Left colon (tissue), 2 donors: ENCODE results near the gene SMS. TPM values are rescaled to one million over a fixed set of nuclear protein-coding genes. Genes with fewer than 3 reads are reported as not detected.

ENCODE experiments used
- ATAC-seq: fragments of 200-7000 bp; cut with Tn5 transposase; one replicate; pipeline ENCODE4 v1.9.1; 2020; ENCODE audit warnings: mild to moderate bottlenecking, moderate library complexity
- DNase-seq, 2 donors: peaks; one replicate each; pipeline ENCODE4 v3.0.0-alpha.2; 2020
- intact Hi-C, 2 donors: fragments of 100-400 bp; cut with DNase I in 1 of 2; cut with micrococcal nuclease in 1 of 2; formaldehyde crosslinking; loops; one replicate each; pipeline versions ENCODE4 v1.11.2 to v1.14.0; 2022; cut with DNase I, micrococcal nuclease
- total RNA-seq, 2 donors: library from RNA; stranded (reverse); fragmentation: NEBNext Ultra II Directional; extraction: Animal tissue kit (Norgen Biotek cat#: 25700); gene quantifications; one replicate each; pipeline ENCODE4 v1.2.1, GENCODE V29; 2021
- donor health status: DM: no; HTN: no; CAD: no.
- donor health status: DM: yes; HTN: yes; CAD: no.

SMS gene
- total RNA-seq, 2 donors from 2014 or later: 55.4 to 56.3 TPM

DNA sequence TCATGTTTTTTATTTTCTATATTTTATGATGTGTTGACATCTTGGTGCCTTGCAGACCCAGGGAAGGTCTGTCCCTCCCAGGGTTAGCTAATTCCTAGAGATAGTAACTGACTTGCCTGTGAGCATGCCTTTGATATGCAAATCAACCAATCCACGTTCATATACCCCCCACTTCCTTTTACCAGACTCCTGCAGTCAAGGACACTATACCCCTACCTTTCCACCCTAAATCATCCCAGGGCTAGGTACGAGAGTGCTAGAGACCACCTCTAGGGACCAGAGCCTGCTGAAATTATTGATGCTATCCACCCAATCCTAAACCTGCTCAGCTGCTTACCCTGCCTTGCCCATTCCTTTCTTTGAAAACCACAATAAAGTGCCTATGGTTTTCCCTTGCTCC, 84.1 kb downstream of the SMS start:
- intact Hi-C loops: no loop called here
- DNase-seq (no peak), ATAC-seq (no peak)

DNA sequence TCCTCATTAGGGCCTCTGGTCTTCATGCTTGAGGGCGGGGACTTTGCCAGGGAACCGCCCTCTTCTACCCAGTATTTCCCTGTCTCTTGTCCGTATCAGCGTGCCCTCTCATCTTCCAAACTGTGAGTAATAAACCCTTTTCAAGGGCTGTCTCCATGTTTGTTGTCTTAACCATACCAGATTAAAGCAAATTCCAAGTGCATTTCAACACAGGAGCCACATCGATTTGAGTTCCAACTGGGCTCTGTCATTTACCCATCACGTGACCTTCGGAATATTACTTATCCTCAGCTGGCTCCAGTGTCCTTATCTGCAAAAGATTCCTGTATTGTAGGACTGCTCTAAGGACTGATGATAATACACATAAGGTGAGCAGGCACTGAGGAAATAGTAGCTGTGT, 85.2 kb downstream of the SMS start:
- ATAC-seq (no peak), DNase-seq (no peak)
- intact Hi-C loops: no loop called here

DNA sequence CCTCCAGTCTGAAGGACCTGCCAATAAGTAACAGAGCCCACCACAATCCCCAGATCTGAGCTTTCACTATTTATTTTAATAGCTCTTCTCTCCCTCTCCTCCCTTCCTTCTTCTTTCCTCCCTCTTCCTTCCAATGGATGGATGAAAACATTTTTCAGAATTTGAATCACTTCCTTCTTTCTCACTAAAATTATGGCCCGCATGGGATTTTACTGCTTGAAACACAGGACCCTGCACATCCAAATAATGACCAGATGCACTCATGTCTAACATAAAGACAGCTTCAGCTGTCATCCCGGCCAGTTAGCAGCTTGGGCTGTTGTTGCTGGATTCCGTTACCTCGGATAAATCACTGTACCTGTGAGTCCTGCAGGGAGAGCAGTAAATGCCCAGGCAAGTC, 86.2 kb downstream of the SMS start:
- ATAC-seq (no peak), DNase-seq (no peak)
- intact Hi-C loops: no loop called here

DNA sequence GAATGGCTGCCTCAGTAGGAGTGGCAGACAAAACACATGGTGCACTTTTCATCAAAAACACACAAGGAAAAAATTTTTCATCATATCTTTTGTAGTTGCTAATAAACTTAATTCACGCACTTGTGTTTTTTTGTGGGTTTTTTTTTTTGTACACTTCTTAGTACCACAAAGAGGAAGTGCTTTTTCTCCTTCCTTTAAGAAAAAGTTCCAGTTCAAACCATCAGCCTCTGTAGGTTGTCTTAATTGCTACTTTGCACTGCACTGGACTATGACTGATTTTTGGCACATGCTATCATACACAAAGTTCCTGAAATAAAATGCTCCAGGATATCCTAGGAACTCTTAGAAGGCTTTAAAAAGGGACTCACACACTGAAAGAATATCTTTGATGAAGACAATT, 91.6 kb downstream of the SMS start, which contains the start of gene PHEX:
PHEX (plus strand) TSS at position 242 of the 400 bp plus-strand sequence. CDS start 681 bp downstream, outside the sequence.
- DNase-seq (no peak), ATAC-seq (no peak)
- intact Hi-C loops: no loop called here

DNA sequence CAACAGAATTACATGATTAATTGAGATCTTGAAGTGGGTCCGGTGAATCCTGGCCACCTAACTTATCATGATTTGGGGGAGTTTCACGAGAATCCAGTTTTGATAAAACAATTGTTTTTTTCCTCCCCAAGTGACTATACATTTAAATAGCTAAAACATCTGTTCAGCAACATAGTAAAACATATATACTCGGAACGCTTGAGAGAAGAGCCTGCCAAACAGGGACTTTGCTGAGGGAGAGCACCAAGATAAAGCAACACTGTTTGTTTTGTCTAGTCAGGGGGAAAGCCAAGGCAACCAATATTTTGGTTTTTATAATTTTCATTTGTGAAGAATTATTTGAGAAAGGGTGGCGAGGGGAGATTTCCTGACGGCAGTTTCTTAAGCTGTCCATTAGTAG, 92.0 kb downstream of the SMS start:
- DNase-seq (no peak), ATAC-seq (no peak)
- intact Hi-C loops: no loop called here

DNA sequence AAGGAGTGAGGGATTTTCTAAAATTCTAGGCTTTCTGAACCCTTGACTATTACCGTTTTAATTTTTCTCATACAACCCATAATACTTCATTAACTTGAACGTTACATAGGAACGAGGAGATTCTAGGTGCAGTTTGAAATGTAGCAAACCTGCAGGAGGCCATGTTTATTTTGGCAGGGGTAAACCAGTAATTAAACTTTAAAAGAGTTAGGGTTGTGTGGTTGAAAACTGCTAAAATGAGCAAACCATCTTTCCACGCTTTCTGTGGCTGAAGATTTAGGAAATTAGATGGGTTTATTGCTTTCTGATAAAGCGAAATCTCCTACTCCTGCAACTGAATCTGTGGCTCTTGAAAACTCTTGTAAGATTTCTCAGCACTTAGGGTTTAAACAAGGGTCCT, 93.3 kb downstream of the SMS start:
- intact Hi-C loops: no loop called here
- no peak for DNase-seq
- ATAC-seq: no peak

DNA sequence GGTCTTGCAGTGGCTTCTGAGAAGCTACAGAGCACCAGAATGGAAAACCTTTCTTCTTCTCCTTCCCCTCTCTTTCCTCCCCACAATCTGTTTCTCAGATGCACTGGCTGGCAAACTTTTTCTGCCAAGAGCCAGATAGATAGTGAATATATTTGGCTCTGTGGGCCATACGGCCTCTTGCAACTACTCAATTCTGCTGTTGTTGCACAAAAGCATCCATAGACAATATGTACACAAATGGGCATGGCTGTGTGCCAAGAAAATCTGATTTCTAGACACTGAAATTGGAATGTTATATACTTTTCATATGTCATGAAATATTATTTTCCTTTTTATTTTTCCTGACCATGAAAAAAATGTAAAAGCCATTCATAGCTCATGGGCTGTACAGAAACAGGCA, 94.7 kb downstream of the SMS start:
- DNase-seq (no peak), ATAC-seq (no peak)
- intact Hi-C loops: no loop called here

DNA sequence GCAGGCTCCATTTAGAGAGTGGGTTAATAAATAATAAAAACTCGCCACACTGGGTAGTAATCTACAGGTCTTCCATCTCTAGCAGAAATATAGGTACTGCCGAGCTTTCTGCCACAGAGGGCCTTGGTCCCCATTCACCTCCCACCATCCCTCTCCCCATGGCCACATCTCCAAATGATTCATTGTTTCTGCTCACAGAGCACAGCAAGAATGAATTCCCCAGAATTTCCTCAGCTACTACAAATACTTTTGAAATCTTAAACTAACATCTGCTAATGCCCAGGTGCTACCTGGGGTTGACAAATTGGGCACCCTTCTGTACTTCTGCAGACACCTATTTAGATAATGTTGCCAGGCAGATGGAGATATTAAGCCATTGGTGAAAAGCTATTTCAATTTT, 96.7 kb downstream of the SMS start:
- intact Hi-C loops: no loop called here
- ATAC-seq (no peak), DNase-seq (no peak)

DNA sequence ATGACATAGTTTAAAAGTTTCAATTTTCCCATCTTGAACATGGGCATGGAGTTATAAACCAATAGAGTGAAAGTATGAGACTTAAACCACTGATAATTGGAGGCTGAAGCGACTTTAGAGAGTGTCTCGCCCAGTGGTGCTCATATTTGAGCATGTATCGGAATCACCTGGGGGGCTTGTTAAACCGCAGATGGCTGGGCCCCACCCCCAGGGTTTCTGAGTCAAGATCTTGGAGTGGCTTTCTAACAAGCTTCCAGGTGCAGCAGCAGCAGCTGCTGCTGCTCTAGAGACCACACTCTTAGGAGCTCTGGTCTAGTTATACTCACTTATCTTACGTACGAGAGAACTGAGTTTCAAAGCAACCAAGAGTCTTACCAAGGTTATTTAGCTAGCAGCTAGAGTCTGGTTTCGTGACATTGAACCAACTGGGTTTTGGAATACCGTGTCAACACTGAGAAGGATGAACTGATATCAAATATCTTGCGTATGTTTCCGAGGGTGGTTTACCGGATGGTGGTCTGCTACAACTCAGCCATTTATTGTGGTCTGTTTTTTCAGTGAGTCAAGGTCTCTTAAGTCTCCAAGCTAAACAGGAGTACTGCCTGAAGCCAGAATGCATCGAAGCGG, 97.5 kb downstream of the SMS start:
- intact Hi-C loops: no loop called here
- DNase-seq (no peak), ATAC-seq (no peak)

DNA sequence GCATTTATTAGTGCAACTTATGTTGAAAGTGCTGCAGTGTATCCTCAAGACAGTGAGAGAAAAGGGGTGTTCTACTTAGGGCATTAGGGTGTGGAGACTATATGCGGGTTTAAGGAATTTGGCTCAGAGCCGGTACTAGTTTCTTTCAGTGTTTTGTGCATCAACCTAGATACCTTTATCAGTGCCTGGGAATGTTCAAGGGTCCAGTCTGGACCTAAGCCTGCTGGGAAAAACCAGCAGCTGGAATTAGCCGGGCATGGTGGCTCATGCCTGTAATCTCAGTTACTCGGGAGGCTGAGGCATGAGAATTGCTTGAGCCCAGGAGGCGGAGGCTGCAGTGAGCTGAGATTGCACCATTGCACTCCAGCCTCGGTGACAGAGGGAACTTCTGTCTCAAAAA, 99.0 kb downstream of the SMS start:
- intact Hi-C loops: no loop called here
- DNase-seq: no peak
- ATAC-seq: no peak

DNA sequence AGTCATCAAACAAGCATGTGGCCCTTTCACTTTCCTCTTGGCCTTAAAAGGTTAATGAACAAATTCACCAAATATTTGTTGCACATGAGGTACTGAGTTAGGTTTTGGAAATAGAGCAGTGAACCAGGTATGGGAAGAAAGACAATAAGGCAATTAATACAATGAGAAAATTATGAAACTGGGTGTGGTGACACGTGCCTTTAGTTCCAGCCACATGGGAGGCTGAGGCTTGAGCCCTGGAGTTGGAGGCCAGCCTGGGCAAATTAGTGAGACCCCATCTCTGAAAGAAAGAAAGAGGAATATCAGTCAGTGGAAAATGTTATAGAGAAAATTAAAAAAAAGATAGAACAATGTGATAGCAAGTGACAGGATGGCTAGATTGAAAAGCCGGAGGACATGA, 99.7 kb downstream of the SMS start:
- ATAC-seq (no peak), DNase-seq (no peak)
- intact Hi-C loops: no loop called here

DNA sequence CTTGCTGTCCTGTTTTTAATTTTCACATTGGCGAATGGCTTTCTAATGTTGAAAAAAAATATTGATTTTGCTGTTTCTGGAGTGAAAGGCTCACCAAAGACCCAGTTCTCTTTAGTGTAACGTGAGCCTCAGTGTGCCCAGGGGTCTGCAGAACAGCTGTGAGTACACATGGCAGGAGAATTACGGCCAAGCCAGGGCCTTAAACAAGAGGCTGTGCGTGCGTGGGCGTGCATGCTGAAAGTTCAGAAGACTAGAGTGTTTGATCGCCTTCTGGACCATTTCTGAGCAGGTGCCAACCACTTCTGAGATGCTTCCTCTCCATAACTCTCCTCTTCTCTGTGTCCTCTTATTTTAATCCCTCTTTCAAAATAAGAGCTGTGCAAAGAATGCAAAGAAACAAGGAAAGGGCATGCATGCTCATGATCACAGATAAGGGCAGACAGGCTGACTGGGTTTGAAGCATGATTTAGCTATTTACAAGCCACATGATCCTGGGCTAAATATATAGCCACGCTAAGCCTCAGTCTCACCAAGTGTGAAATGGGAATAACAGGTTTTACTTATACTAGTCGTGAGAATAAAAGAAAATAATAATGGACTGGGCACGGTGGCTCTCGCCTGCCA, 101.5 kb downstream of the SMS start:
- ATAC-seq (no peak), DNase-seq (no peak)
- intact Hi-C loops: no loop called here

DNA sequence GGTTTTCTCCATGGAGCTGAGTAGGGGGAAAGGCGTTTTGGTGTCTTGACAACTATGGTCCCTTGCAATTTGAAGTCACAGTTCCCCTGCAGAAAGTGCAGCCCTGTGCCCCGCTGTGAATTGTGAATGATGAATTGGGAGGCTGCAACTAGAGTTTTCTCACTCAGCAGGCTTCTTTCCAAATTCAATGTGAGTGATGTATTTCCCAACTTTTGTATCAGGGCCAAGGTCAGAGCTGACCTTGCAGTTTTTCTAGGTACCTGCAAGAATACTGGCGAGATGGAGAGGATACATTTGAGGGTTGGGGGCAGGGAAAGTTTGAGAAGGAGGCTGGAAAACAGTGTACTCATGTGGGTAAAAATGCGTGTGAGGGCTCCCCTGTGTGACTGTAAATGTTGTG, 103.4 kb downstream of the SMS start:
- ATAC-seq: no peak
- intact Hi-C loops: no loop called here
- no peak for DNase-seq

Other genes with a start within 250 kb of the SMS start
- 1 to 10 TPM in 1 of 2 donors, not detected in 1; 2.1 TPM for gene SMPX, start 182.6 kb upstream of the SMS start, total RNA-seq
- gene MBTPS2, start 101.1 kb upstream of the SMS start, total RNA-seq: 1 to 10 TPM; 8.5 to 8.6 TPM
- gene YY2, start 84.7 kb upstream of the SMS start, total RNA-seq: 1 to 10 TPM in 1 of 2 donors, under 1 TPM in 1; 0.95 to 1.2 TPM
- gene PHEX, start 91.6 kb downstream of the SMS start, total RNA-seq: under 1 TPM; 0.06 to 0.95 TPM